ENCODE measurements around the gene LTB. TPM values are rescaled to one million over a fixed set of nuclear protein-coding genes. Genes with fewer than 3 reads are reported as not detected.

The LTB gene, protein sequence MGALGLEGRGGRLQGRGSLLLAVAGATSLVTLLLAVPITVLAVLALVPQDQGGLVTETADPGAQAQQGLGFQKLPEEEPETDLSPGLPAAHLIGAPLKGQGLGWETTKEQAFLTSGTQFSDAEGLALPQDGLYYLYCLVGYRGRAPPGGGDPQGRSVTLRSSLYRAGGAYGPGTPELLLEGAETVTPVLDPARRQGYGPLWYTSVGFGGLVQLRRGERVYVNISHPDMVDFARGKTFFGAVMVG
- total RNA-seq (2012; rRNA removed) (not detected in 2 replicates), polyA plus RNA-seq (2012; rRNA removed) (not detected in 2 replicates), Bru-seq, nascent RNA (not detected), BruChase-seq, experiment 1, labeled RNA remaining after a 6-hour chase (not detected), BruChase-seq, experiment 2, labeled RNA remaining after a 2-hour chase (not detected)
- 0.16 TPM in 1 of 2 replicates, not detected in the other for polyA plus RNA-seq (2012; cell fraction: cytosol; rRNA removed)
- not detected in 2 replicates for polyA plus RNA-seq (2012; cell fraction: nucleus; rRNA removed; ENCODE audit: low replicate concordance)
- long read RNA-seq = 0 reads

DNA sequence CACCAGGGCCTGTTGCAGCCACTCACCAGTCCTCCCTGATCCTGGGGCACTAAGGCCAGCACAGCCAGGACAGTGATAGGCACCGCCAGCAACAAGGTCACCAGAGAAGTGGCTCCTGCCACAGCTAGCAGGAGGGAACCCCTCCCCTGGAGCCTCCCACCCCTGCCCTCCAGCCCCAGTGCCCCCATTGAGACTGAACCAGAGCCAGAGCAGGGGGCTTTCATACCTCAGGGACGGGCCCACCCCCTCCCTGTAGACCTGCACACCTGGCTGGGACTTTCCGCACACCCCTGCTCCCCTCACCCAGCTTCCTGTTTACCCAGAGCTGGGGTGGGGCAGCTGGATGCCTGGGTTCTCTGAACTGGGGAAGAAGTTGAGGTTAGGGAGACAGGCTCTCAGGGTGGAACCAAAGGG is at the start of gene LTB:
Gene LTB, minus strand, starts transcription at position 195 of the 414 bp plus-strand sequence. Its CDS starts 7 bp downstream, at position 188.
- Histone ChIP-seq H2BK20ac (ENCODE audit: low read depth, low read length) (no peak within 1 kb of the TSS), H3K36me3 (ENCODE audit: control insufficient read depth, insufficient read depth, low read length) (no peaks in the 10 kb centered on the region), H3K14ac (replicated peaks; ENCODE audit: low read depth, low read length) (peak within 1 kb of the TSS; percentile 95), H4K5ac (ENCODE audit: low read depth, low read length) (peak within 1 kb of the TSS; percentile 54), H3K27ac (ENCODE audit: insufficient read depth, low read length) (peak within 1 kb of the TSS; percentile 2; the same call in 1 of the 2 replicates), H3K4me2 (ENCODE audit: low read depth, low read length) (peak within 1 kb of the TSS; percentile 75), H4K91ac (ENCODE audit: insufficient read depth, low read depth, low read length) (no peak within 1 kb of the TSS), H2AK9ac (replicated peaks; ENCODE audit: low read depth, low read length, poor library complexity) (peak within 1 kb of the TSS; percentile 89), H2BK120ac (ENCODE audit: low read depth, low read length) (no peak within 1 kb of the TSS), H3K9me3 (ENCODE audit: control insufficient read depth, insufficient read depth, low read length) (no peaks in the 10 kb centered on the region), H3K27me3 (ENCODE audit: control insufficient read depth, insufficient read depth, low read length) (peaks cover 11% of the 10 kb centered on the region; the same call in 1 of the 2 replicates), H3K4ac (ENCODE audit: low read depth, low read length) (peak within 1 kb of the TSS; percentile 83), H3K4me1 (ENCODE audit: control insufficient read depth, insufficient read depth, low read length) (peaks cover 4% of the 10 kb centered on the region; the same call in 1 of the 2 replicates), H3K4me3 (ENCODE audit: insufficient read depth, low read depth, low read length) (peak within 1 kb of the TSS; percentile 82), H3K9me1 (ENCODE audit: insufficient read depth, low read length) (no peaks in the 10 kb centered on the region; the same call in 1 of the 2 replicates), H2BK5ac (ENCODE audit: low read depth, low read length, poor library complexity, severe bottlenecking) (no peak within 1 kb of the TSS), H3K23ac (ENCODE audit: low read depth, low read length) (peak within 1 kb of the TSS; percentile 86), H4K20me1 (ENCODE audit: insufficient read depth, low read length) (no peaks in the 10 kb centered on the region), H2BK15ac (ENCODE audit: low read depth, low read length) (no peak within 1 kb of the TSS), H4K8ac (ENCODE audit: low read depth in 2 of 2, low read length in 2 of 2) (peak within 1 kb of the TSS; percentile 51 to 93; a peak in 3 of 4 replicates), H2AK5ac (ENCODE audit: low read depth, low read length) (peak within 1 kb of the TSS; percentile 21), H2AFZ (replicated peaks; ENCODE audit: low read length, poor library complexity) (peak within 1 kb of the TSS; percentile 98), H3K18ac (ENCODE audit: low read depth, low read length) (no peak within 1 kb of the TSS), H3K56ac (ENCODE audit: extremely low read depth, insufficient read depth, low read length) (peak within 1 kb of the TSS; percentile 52; the same call in 1 of the 2 replicates), H3K9ac (ENCODE audit: low read depth, low read length) (peak within 1 kb of the TSS; percentile 77), H3K79me1 (ENCODE audit: low read depth in 1 of 2, low read length in 2 of 2) (no peaks in the 10 kb centered on the region)
- BruUV-seq (replicated peaks) = no TSS peak
- POLR2A ChIA-PET (ENCODE audit: unreplicated experiment) = no interaction called here
- dilution Hi-C loops (cut with HindIII; ENCODE audit: low sequenced_read_pairs, unreplicated experiment) = no loop called here
- TF ChIP-seq SMC3 (IDR thresholded peaks at IDR 0.05; ENCODE audit: low read depth, low read length) (no peak), FOS (IDR thresholded peaks at IDR 0.05; ENCODE audit: low read depth, low read length) (no peak), NFE2L2 (IDR thresholded peaks at IDR 0.05; ENCODE audit: low read depth, low read length) (no peak)
- intact Hi-C loops (cut with micrococcal nuclease) = loop anchor here (5.0 kb wide), 1 partner anchor 35 kb away; the partner anchor contains the start of genes ATP6V1G2 and NFKBIL1
- CTCF ChIA-PET = interaction anchor here (0.6 kb wide), 1 partner anchor 141 kb away, joined by 3 read pairs; no protein-coding TSS in a partner anchor
- WGBS, 2 experiments (ENCODE audit: extremely low coverage in 2 of 2, insufficient read length in 1 of 2) = no CpG with 5 or more reads among the region's 3 CpGs
- DNase-seq (no peak), ATAC-seq (ENCODE audit: low read depth) (no peak)
- in situ Hi-C loops (cut with MboI; ENCODE audit: low sequenced_read_pairs) = no loop called here
